ENCODE results near the gene DIPK1C.

DIPK1C gene

GRCh38 chr18:74425161-74425560, 31.9 kb downstream of the DIPK1C start:
- no peak for TF ChIP-seq CTCF (IDR thresholded peaks at IDR 0.05; ENCODE audit: low read depth, low read length, poor library complexity, severe bottlenecking)
- H3K4me1 ChIP-seq (ENCODE audit: control insufficient read depth, low read length), result peaks cover 6% of the 10 kb centered on the region
- no peak overlapping the region for H3K4me3 ChIP-seq (ENCODE audit: low read length)
- H4K20me1 ChIP-seq (ENCODE audit: control insufficient read depth, insufficient read depth, low read depth, low read length), result no peaks in the 10 kb centered on the region
- no peaks in the 10 kb centered on the region for H3K9me2 ChIP-seq (replicated peaks; ENCODE audit: control insufficient read depth, low read length)
- no peaks in the 10 kb centered on the region; the same call in 1 of the 2 replicates for H3K9me3 ChIP-seq (ENCODE audit: control insufficient read depth, insufficient read depth, low read length)
- H3F3A ChIP-seq (ENCODE audit: control insufficient read depth, insufficient read depth), result no peaks in the 10 kb centered on the region
- H3K4me2 ChIP-seq (ENCODE audit: low read length), result no peak overlapping the region
- H3K36me3 ChIP-seq (ENCODE audit: control insufficient read depth, low read length), result no peaks in the 10 kb centered on the region
- H3K27ac ChIP-seq (ENCODE audit: low read depth, low read length), result no peak overlapping the region
- no peaks in the 10 kb centered on the region for H3K79me2 ChIP-seq (ENCODE audit: control insufficient read depth, low read length)
- no peaks in the 10 kb centered on the region for H3K27me3 ChIP-seq (ENCODE audit: control insufficient read depth, low read length)

GRCh38 chr18:74422541-74422940, 34.6 kb downstream of the DIPK1C start:
- H3K4me2 ChIP-seq (ENCODE audit: low read length), result no peak overlapping the region
- H3F3A ChIP-seq (ENCODE audit: control insufficient read depth, insufficient read depth), result no peaks in the 10 kb centered on the region
- no peak overlapping the region for H3K27ac ChIP-seq (ENCODE audit: low read depth, low read length)
- H3K27me3 ChIP-seq (ENCODE audit: control insufficient read depth, low read length), result peaks cover 13% of the 10 kb centered on the region
- no peak overlapping the region for H3K4me3 ChIP-seq (ENCODE audit: low read length)
- TF ChIP-seq CTCF (IDR thresholded peaks at IDR 0.05; ENCODE audit: low read depth, low read length, poor library complexity, severe bottlenecking), result no peak
- TF ChIP-seq EZH2phosphoT487 (IDR thresholded peaks at IDR 0.05; ENCODE audit: borderline replicate concordance, low read length), result no peak
- peaks cover 6% of the 10 kb centered on the region for H3K4me1 ChIP-seq (ENCODE audit: control insufficient read depth, low read length)
- H3K9me2 ChIP-seq (replicated peaks; ENCODE audit: control insufficient read depth, low read length), result no peaks in the 10 kb centered on the region
- no peaks in the 10 kb centered on the region for H3K79me2 ChIP-seq (ENCODE audit: control insufficient read depth, low read length)
- H3K9me3 ChIP-seq (ENCODE audit: control insufficient read depth, insufficient read depth, low read length), result no peaks in the 10 kb centered on the region; the same call in 1 of the 2 replicates
- no peaks in the 10 kb centered on the region for H4K20me1 ChIP-seq (ENCODE audit: control insufficient read depth, insufficient read depth, low read depth, low read length)
- H3K36me3 ChIP-seq (ENCODE audit: control insufficient read depth, low read length), result no peaks in the 10 kb centered on the region

- Histone ChIP-seq H3K27me3 (ENCODE audit: control insufficient read depth, low read length) (peaks cover 13% of the 10 kb centered on the region), H3K27ac (ENCODE audit: low read depth, low read length) (no peak overlapping the region), H3F3A (ENCODE audit: control insufficient read depth, insufficient read depth) (no peaks in the 10 kb centered on the region), H3K4me1 (ENCODE audit: control insufficient read depth, low read length) (peaks cover 6% of the 10 kb centered on the region), H3K4me3 (ENCODE audit: low read length) (no peak overlapping the region), H3K79me2 (ENCODE audit: control insufficient read depth, low read length) (no peaks in the 10 kb centered on the region), H4K20me1 (ENCODE audit: control insufficient read depth, insufficient read depth, low read depth, low read length) (no peaks in the 10 kb centered on the region), H3K36me3 (ENCODE audit: control insufficient read depth, low read length) (no peaks in the 10 kb centered on the region), H3K4me2 (ENCODE audit: low read length) (no peak overlapping the region), H3K9me2 (replicated peaks; ENCODE audit: control insufficient read depth, low read length) (no peaks in the 10 kb centered on the region), H3K9me3 (ENCODE audit: control insufficient read depth, insufficient read depth, low read length) (no peaks in the 10 kb centered on the region; the same call in 1 of the 2 replicates)
- TF ChIP-seq EZH2phosphoT487 (IDR thresholded peaks at IDR 0.05; ENCODE audit: borderline replicate concordance, low read length), result no peak
- TF ChIP-seq CTCF (IDR thresholded peaks at IDR 0.05; ENCODE audit: low read depth, low read length, poor library complexity, severe bottlenecking), result no peak
Measured at GRCh38 chr18:74420926-74421325, 36.2 kb downstream of the DIPK1C start.

GRCh38 chr18:74420481-74420880, 36.6 kb downstream of the DIPK1C start:
- Histone ChIP-seq H3K79me2 (ENCODE audit: control insufficient read depth, low read length) (no peaks in the 10 kb centered on the region), H3K27ac (ENCODE audit: low read depth, low read length) (no peak overlapping the region), H3K9me3 (ENCODE audit: control insufficient read depth, insufficient read depth, low read length) (no peaks in the 10 kb centered on the region; the same call in 1 of the 2 replicates), H3K4me1 (ENCODE audit: control insufficient read depth, low read length) (peaks cover 6% of the 10 kb centered on the region), H3K4me3 (ENCODE audit: low read length) (no peak overlapping the region), H3K9me2 (replicated peaks; ENCODE audit: control insufficient read depth, low read length) (no peaks in the 10 kb centered on the region), H4K20me1 (ENCODE audit: control insufficient read depth, insufficient read depth, low read depth, low read length) (no peaks in the 10 kb centered on the region), H3K36me3 (ENCODE audit: control insufficient read depth, low read length) (no peaks in the 10 kb centered on the region), H3K27me3 (ENCODE audit: control insufficient read depth, low read length) (peaks cover 13% of the 10 kb centered on the region), H3F3A (ENCODE audit: control insufficient read depth, insufficient read depth) (no peaks in the 10 kb centered on the region), H3K4me2 (ENCODE audit: low read length) (no peak overlapping the region)
- no peak for TF ChIP-seq CTCF (IDR thresholded peaks at IDR 0.05; ENCODE audit: low read depth, low read length, poor library complexity, severe bottlenecking)
- no peak for TF ChIP-seq EZH2phosphoT487 (IDR thresholded peaks at IDR 0.05; ENCODE audit: borderline replicate concordance, low read length)

All from DOHH2 (cell line).